Endometrium (tissue), 2 donors: ENCODE measurements around the gene SPATA12.

Experiments
- FAIRE-seq: peaks from 2 replicates; lab custom pipeline; 2012; peaks lifted over from hg19 to GRCh38; lab: Jason Lieb, UNC
- donor health status: control.
- donor health status: control.

SPATA12 gene

GRCh38 chr3:57053122-57053521 is 7.3 kb upstream of the SPATA12 start:
- FAIRE-seq = no peak

GRCh38 chr3:57057351-57057750 is 3.1 kb upstream of the SPATA12 start:
- no peak for FAIRE-seq

- FAIRE-seq = no peak
Measured at GRCh38 chr3:57059411-57059810, 1.1 kb upstream of the SPATA12 start.

GRCh38 chr3:57061556-57061955 is 1.1 kb downstream of the SPATA12 start:
- no peak for FAIRE-seq

GRCh38 chr3:57062101-57062631 is 1.7 kb downstream of the SPATA12 start:
- FAIRE-seq = no peak

- no peak for FAIRE-seq
Measured at GRCh38 chr3:57063032-57063431, 2.6 kb downstream of the SPATA12 start.

- FAIRE-seq = no peak
Measured at GRCh38 chr3:57064001-57064400, 3.5 kb downstream of the SPATA12 start.

- FAIRE-seq = no peak
Measured at GRCh38 chr3:57064572-57064971, 4.1 kb downstream of the SPATA12 start.

- FAIRE-seq = no peak
Measured at GRCh38 chr3:57065588-57065987, 5.1 kb downstream of the SPATA12 start.

- no peak for FAIRE-seq
Measured at GRCh38 chr3:57066471-57066870, 6.0 kb downstream of the SPATA12 start.

GRCh38 chr3:57068437-57069089 is 8.1 kb downstream of the SPATA12 start:
- no peak for FAIRE-seq

- no peak for FAIRE-seq
Measured at GRCh38 chr3:57069503-57069902, 9.0 kb downstream of the SPATA12 start.

GRCh38 chr3:57073628-57074027 is 13.2 kb downstream of the SPATA12 start:
- FAIRE-seq = no peak

GRCh38 chr3:57074135-57074534 is 13.7 kb downstream of the SPATA12 start:
- no peak for FAIRE-seq

- no peak for FAIRE-seq
Measured at GRCh38 chr3:57076422-57076951, 16.0 kb downstream of the SPATA12 start.

GRCh38 chr3:57077630-57078343 is 17.3 kb downstream of the SPATA12 start:
- FAIRE-seq = no peak

- FAIRE-seq = no peak
Measured at GRCh38 chr3:57078344-57078634, 17.8 kb downstream of the SPATA12 start.

- no peak for FAIRE-seq
Measured at GRCh38 chr3:57078635-57079473, 18.4 kb downstream of the SPATA12 start.

GRCh38 chr3:57079474-57079831 is 19.0 kb downstream of the SPATA12 start:
- FAIRE-seq = no peak

- no peak for FAIRE-seq
Measured at GRCh38 chr3:57080171-57080570, 19.7 kb downstream of the SPATA12 start.

- no peak for FAIRE-seq
Measured at GRCh38 chr3:57081173-57081572, 20.7 kb downstream of the SPATA12 start.

GRCh38 chr3:57082481-57082880 is 22.0 kb downstream of the SPATA12 start:
- FAIRE-seq = no peak
